NCI-H524 (cell line): ENCODE results near the gene AMACR.
"Not testable (repeated sequence)": the region's sequence is repeated elsewhere in the genome, so short reads cannot be mapped to it uniquely, and the experiment has no call there.

Experiments
- DNase-seq, 2 experiments: peaks; one replicate each; lab custom pipeline; 2025; lab: John Stamatoyannopoulos, UW

Gene AMACR

DNA sequence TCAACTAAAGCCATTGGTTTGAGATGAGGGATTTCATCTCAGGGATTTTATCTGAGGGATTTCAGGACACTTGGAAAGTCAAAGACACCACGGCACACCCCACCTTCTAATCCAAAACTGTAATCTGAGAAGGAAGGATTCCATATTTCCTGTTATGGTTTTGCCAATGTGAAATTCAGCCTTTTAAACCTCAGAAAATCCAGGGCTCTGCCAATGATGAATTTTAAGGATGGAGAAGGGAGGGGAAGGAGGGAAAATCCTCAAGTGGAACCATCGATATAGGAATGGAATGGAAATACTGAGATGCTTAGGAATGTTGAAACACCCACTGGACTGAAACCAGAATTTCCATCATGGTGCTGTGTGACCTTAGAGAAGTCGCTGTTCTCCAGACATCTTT lies 29.9 kb upstream of the AMACR start:
- no peak for DNase-seq

DNA sequence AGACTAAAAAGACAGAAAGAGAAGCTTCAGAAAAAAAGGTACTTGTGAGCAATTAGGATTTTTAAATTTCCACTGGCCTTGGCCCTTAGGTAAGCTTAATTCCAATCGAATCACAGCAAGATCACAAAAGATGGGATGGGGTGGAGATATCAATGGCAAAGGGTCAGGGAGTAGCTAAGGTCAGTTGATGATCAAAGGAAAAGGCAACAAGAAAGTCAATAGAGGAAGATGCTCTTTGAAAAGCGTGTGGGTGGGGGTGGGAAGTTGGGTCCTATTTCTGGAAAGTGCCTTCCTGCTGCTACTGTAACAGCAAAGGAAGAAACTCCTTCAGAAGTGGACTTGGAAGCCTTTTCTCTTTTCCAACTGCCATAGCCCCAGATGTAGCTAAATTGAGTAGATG lies 27.9 kb upstream of the AMACR start:
- DNase-seq, result no peak

DNA sequence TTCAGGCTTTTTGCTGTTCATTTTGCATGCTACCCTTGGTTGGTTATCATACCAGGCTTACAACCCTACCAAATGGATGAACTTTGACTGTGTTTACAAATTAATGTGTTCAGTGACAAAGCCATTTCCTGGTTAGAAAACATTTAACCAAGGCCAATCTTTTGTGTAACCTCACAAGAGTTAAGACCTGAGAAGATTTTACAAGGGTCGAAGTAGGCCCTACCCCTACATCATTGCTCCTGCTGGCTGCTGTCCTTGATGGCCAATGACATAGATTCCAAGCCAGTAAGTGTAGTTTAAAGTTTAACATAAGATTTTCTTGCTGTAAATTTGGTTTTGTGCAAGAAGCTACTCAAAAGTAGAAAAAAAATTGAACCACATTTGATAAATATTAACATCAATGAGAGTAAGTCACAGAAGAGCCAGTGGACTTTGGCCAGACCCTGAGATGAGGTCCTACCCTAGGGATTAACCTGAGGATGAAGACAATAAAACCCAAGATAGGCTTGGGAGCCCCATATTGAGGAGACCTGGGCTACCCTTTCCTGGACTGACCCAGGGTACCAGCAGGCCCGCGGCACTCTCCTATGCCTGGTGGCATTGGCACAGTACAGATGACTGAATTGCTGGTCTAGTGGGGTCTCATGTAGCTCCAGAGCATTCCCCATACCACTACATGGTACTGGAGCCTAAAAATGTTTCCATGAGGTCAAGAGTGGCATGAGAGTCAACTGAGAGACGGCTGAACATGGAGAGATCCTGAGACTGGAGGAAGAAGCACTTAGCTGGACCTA lies 26.9 kb upstream of the AMACR start:
- no peak for DNase-seq

GRCh38 chr5:34031966-34032365 lies 24.1 kb upstream of the AMACR start:
- DNase-seq, result no peak

DNA sequence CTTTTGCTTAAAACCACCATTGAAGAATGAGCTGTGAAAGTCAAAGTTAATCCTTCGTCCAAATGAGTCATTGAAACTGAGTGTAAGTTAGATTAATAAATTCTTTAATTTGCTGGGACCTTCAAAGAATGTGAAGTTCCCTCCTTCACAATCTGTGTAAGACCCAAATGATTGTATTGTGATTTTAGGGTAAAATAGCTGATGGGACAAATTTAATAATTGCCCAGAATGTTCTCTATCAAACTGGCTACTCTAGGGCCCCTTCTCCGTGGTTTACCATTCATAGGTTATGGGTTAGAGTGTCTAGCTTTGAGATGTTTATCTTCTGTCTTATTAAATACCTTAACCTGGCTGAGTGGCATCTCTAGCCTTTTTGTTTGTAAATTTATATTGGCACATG lies 23.3 kb upstream of the AMACR start:
- no peak for DNase-seq

DNA sequence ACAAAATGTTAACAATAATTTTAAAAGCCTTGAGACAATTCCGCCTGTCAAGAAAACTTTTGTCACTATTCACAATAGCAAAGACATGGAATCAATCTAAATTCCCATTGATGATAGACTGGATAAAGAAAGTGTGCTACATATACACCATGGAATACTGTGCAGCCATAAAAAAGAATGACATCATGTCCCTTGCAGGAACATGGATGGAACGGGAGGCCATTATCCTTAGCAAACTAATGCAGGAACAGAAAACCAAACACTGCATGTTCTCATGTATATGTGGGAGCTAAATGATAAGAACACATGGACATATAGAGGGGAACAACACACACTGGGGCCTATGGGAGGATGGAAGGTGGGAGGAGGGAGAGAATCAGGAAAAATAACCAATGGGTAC lies 22.7 kb upstream of the AMACR start:
- not testable (repeated sequence) for DNase-seq

DNA sequence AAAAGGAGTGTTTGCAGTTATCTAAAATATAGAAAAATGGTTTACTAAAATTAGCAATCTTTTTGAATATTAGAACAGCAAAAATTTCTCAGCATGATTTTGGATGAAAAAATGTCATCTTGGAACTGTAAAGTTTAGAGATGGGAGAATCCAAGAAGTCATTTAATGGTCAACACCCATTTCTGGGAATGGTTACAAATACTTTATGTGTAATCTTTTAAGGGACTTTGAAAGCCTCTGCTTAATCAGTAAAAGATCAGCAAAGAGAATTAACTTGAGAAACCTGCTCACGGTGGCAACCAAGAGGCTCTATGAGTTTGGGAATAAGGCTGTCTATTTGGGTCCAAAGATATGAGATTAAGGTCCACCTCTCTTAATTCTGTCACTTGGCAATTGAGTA lies 22.2 kb upstream of the AMACR start:
- DNase-seq, result no peak

DNA sequence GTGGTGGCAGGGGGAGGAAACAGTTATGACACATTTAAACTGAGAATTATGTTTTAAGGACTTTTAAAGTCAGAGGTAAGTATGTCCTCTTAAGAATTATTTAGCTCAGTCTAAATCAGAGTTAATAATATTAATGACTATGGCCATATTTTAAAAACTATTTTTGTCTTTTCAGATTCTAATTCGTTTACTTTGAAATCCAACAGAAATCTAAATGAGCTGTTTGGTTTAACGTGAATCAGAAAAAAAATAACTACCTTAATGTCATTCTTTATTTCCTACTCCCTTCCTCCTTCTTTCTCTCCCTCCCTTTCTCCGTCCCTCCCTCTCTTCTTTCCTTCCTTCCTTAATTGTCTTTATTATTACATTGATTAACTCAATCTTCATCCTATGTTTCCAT lies 20.5 kb upstream of the AMACR start:
- DNase-seq, result no peak

- DNase-seq, result no peak
Observed at GRCh38 chr5:34026089-34026761, 18.4 kb upstream of the AMACR start.

DNA sequence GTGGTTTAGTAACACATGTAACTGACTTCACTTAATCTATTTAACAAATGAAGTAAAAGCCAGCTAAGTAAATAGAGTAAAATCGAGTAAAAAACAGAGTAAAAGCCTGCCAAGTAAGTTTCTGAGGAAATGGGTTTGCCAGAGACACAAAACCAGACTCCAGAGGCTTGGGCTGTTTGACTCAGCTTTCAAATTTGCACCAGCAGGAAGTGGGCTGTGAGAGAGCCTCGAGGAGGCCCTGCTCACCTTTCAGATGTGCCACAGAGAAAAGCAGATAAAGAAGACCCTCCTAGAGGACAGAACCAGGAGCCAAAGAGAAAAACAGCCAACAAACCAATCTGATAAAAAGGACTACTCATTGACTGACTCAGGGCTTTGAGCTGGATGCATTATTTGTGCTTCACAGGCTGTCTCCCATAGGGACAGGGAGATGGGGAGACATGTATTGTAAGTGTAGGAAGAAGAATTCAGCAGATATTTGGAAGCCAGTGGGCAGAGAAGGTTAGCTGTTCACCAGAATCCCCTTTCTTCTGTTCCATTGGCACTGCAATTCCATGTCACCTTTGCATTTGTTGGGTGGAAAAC lies 14.4 kb upstream of the AMACR start:
- DNase-seq, result no peak

DNA sequence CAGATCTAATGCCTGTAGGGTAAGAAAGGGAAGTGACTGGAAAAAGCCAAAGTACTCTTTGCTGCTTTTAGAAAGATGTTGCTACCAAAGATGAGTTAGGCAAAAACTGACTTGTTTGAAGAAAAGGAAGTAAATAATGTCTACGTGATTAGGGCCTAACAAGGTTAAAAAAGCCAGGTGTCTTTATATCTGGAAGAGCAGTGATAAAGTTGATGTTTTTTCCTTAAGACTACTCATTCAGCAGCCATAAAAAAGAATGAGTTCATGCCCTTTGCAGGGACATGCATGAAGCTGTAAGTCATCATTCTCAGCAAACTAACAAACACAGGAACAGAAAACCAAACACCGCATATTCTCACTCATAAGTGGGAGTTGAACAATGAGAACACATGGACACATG lies 13.5 kb upstream of the AMACR start:
- DNase-seq, result no peak

DNA sequence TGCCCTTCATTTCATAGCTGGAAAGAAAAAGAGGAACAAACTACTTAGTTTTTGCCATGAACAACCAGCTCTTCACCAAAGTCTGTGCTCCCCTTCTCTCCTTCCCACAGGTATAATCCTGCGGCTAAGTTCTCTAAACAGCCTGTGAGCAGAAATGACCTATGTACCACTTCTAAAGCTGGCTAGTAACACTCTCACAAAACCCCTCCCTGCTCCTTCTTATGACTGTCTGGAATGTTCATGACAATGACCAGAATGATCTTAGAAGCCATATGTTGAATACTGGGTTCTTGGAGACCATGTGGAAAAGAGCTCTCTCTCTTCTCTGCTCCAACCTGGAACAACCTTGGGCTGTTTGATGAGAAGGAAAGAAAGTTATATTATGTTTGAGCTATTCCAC lies 12.9 kb upstream of the AMACR start:
- no peak for DNase-seq

DNA sequence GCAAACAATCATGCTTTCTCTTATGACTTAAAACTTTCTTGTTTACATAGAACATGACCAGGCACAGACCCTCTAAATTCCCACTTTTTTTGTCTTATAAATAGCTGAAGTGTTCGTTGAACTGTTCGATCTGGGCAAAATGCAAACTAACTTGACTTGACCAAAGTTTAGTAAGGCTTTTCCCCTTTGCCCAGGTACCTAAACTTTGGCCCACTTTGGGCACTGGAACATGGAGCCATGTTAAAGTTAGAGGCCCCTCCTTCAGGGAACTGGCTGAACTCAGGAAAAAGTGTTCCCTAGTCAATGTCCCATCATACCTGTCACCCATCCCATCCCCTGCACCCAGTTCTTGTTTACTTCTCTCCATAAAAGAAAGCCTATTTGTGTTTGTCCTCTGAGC lies 9.4 kb upstream of the AMACR start:
- no peak for DNase-seq

- DNase-seq, result no peak
Observed at GRCh38 chr5:34016750-34017149, 8.9 kb upstream of the AMACR start.

DNA sequence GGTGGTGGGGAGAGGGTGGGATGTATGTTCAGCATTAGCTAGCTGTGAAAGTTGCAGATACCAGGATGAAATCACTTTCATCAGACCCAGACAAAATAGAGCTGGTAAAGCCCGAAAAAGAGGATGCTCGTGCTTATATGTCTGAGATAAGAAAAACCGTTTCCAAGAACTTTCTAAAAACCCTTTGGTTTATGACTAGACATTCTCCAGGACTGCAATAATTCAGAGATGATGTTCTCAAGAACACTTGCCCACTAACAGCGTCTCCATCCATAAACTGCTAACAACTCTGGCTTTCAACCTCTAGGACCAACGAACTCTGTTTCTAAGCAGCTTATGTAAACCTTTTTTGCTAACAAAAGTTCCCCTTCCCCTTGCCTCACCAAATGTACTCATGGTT lies 8.4 kb upstream of the AMACR start:
- no peak for DNase-seq

GRCh38 chr5:34015120-34015822 lies 7.4 kb upstream of the AMACR start:
- DNase-seq, result no peak

DNA sequence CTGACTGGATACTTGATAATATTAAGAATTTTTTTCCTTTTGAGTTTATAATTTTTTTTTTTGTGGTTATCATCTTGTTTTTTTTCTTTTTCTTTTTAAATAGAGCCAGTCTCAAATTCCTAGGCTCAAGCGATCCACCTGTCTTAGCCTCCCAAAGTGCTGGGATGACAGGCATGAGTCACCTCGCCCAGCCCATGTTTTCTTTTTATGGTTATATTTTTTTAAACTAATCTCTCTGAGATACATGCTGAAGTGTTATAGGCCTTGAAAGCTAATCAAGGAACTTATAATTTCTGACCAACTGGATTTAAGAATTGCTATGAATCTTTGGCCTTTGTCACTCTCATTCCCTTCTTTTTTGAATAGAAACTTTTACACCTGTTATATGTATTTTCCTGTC lies 6.8 kb upstream of the AMACR start:
- DNase-seq, result no peak

DNA sequence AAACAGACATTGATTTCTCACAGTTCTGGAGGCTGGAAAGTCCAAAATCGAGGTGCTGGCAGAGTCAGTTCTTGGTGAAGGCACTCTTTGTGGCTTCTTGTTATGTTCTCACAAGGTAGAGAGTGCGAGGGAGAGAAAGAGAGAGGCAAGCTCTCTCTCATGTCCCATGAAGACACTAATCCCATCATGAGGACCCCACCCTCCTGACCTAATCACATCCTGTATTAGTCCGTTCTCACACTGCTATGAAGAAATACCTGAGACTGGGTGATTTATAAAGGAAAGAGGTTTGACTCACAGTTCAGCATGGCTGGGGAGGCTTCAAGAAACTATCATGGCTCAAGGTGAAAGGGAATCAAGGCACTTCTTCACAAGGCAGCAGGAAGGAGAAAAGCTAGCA lies 5.7 kb upstream of the AMACR start:
- no peak for DNase-seq

DNA sequence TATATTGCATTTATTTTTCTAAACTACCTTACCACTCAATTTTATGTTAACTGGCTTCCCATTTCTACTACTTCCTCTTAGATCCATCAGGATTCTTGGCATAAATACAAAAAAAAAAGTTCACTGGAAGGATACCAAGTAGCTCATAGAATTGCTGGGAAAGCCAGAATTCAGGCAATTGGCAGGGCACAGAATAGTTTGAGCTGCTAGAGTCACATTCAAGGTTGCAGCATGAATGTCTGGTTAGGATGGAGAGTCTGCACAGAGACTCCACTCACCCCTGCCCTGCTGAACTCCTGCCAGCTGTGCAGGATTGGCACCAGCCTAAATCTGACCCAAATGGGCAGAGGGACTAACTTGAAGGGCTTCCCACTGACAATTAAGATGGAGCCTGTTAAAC lies 4.9 kb upstream of the AMACR start:
- no peak for DNase-seq

DNA sequence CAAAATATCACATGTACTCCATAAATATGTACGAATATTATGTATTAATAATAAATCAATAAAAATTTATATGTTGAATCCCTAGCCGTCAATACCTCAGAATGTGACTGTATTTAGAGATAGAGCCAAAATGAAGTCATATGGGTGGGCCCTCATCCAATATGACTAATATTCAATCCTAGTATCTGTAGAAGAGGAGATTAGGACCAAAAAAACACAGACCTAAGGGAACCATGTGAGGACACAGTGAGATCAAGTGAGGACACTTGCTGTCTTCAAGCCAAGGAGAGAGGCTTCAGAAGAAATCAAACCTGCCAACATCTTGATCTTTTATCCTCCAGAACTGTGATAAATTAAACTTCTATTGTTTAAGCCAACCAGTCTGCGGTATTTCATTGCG lies 3.7 kb upstream of the AMACR start:
- no peak for DNase-seq

DNA sequence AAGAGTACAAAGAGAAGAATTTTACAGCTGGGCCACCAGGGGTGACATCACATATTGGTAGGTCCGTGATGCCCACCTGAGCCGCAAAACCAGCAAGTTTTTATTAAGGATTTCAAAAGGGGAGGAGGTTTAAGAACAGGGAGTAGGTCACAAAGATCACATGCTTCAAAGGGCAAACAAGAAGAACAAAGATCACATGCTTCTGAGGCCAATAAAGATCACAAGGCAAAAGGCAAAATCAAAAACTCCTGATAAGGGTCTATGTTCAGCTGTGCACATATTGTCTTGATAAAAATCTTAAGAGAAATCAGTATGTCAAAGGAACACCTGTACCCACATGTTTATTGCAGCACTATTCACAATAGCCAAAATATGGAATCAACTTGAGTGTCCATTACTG lies 2.3 kb upstream of the AMACR start:
- not testable (repeated sequence) for DNase-seq

DNA sequence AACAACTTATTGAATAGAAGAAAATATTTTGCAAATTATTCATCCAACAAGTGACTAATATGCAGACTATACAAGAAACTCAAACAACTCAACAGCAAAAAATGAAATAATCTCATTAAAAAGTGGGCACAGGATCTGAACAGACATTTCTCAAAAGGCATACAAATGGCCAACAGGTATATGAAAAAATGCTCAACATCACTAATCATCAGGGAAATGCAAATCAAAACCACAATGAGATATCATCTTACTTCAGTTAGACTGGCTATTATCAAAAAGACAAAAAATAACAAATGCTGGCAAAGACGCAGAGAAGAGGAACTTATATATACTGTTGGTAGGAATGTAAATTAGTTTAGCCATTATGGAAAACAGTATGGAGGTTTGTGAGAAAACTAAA lies 1.8 kb upstream of the AMACR start:
- DNase-seq, result no peak

DNA sequence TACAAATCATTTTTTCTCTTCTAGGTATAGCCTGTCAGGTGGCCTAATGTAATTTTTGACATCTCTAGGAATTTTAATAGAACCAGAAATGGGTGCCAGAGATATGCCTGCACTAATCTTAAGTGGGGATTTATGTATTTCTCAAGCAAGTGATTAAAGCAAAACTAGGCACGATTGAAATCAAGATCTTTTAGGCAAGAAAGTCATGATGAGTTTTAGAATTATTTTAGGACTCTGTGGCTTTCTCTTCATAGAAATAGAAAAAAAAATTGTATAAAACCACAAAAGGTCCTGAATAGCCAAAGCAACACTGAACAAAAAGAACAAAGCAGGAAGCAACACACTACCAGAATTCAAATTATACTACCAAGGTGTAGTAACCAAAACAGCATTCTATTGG lies 952 bp upstream of the AMACR start:
- peak in 1 of 2 experiments; percentile 47 for DNase-seq
